ENCODE results near the gene TXN.
"Not testable (repeated sequence)": the region's sequence is repeated elsewhere in the genome, so short reads cannot be mapped to it uniquely, and the experiment has no call there.

The TXN gene

DNA sequence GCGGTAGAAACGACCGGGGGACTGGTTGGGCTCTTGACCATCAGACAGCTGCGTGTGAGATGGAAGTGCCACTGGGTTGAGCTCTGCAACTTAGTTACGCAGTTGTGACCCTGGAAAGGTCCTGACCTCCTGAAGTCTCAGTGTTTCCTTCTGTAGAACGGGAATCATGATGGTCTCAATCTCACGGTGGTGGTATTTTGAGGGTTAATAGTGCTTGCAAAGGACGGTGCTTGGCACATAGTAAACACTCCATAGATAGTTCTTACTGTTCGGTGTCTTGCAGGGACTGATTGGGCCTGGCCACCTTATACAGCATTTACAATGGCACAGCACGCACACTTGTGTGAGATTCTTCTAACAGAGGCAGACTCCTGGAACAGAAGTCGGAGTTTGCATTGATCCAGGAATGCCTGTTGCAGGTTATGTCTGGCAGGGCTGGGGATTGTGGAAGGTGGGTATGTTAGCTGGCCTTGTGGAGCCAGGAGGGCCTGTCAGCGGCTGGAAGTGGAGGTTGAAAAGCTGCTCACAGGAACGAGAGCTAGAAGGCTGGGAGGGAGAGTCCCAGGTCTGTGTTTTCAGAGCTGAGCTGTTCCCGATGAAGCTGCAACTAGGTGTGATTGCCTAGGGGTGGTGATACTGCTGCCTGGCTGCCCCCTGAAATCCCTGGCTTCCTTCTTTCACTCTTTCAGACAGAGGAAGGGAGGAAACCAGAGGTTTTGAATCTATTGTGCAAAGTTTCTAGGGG, 962 bp upstream of the TXN start:
- DNase-seq = peak; percentile 27

DNA sequence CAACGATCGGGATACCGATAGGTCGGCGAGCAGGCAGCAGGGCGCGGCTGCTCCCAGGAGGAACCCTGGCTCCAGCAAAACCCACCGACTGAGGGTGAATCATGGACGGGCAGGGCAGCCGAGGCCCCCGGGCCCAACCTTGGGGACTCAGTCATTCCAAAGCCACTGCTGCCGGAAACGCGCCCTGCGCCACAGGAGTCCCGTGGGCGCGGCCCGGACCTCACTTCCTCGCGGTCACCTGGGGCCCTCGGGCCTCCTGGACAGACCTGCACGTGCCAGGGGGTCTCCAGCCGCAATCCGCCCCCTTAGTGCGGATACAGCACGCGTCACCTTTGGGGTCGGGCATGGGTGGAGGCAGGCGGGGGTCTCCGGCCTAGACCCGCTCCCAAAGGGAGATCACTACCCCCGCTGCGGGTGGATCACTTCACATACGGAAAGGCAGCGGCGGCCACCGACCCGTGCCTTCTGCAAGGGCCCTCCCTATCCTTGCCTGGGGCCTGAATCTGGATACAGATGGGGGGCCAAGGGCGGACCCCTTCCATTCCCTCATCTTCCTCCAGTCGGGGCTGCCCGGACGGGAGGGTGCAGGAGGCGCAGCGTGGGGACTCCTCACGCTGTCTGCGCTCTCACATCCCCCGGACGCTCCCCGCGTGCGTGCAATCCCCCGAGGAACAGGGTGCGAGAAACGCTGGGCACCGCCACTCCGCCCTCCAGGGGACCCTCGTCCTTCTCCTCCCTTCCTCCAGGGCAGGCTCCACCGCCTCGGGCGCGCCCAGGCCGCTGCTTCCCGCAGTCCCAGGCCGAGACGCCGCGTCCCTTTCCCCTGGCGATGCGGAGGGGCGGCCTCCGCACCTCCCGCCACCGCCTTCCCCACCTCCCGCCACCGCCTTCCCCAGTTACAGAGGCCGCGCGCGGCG, 586 bp downstream of the TXN start:
- peak; percentile 66 for DNase-seq

DNA sequence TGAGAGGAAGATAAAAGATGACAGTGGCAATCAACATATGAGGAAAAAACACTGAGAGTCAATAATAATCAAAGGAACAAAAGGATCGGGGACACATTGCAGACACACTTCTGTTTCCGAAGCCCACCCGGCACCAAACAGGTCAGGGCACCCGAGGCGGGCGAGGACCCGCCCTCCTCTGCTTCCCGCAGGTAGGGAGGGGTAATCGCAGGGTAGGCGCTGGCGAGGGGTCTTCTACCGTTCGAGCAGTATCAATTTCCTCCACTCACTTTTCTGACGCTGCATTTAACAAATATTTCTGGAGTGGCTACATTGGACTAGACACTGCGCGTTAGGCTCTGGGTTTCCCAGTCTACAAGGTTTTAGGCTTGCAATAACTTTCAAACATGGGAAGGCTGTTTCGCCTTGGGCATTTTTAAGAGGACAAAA, 1.3 kb downstream of the TXN start:
- no peak for DNase-seq

DNA sequence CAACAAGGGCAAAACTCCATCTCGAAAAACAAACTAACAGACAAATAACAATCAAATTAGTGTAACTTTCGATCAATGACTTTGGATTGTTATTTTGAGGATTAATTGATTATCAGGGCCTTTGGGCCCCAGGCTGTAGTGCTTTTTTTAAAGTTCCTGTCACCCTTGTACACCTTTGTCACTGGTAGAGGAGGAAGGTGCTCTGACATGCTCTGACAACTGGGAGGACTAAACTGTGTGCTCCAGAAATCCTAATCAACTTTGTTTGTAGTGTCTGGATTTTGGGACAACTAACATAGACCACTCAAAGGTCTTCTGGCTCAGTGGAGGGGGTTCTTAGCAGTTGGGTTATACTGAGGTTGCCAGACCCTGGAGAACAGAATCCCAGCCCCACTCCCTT, 1.8 kb downstream of the TXN start:
- no peak for DNase-seq

DNA sequence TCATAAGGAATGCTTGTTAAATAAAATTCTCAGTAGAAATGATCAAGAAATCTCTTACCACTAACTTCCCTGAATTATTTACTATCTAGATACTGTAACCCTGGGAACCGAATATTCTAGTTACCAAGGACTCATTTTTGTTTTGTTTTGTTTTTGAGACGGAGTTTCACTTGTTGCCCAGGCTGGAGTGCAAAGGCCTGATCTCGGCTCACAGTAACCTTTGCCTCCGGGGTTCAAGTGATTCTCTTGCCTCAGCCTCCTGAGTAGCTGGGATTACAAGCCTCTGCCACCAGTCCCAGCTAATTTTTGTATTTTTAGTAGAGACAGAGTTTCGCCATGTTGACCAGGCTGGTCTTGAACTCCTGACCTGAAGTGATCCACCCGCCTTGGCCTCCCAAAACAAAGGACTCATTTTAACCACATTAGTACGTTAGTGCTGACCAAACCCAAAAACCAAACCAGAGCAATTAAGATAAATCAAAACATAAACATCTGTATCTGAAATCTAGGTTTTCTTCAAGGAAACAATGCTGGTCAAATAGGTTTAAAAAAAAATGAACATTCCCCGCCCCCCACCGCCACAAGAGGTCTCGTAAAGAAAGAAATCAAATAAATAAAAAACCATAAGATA, 3.7 kb downstream of the TXN start:
- no peak for DNase-seq

DNA sequence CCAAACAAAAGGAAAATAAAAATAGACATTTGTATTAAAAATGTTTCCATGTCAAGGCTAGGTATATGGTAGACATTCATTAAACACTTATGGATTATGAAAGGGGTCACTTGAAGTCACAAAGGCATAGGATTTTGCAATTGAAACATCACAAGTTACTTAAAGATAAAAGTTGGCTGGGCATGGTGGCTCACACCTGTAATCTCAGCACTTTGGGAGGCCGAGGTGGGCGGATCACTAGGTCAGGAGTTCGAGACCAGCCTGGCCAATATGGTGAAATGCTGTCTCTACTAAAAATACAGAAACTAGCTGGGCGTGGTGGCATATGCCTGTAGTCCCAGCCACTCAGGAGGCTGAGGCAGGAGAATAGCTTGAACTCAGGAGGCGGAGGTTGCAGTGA, 4.5 kb downstream of the TXN start:
- DNase-seq = not testable (repeated sequence)

DNA sequence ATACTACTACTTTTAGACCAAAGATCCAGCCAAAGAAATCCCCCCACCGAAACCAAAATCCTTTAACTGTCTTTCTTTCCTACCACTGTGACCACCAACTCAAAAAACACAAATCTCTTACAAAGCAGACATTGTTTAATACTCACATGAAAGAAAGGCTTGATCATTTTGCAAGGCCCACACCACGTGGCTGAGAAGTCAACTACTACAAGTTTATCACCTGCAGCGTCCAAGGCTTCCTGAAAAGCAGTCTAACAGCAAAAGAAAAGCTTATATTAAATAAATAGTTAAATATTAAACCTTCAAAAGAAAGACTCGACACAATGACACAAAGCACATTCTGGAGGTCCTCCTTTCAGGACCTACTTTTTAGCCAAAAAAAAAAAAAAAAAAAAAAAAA, 5.1 kb downstream of the TXN start:
- DNase-seq = no peak

DNA sequence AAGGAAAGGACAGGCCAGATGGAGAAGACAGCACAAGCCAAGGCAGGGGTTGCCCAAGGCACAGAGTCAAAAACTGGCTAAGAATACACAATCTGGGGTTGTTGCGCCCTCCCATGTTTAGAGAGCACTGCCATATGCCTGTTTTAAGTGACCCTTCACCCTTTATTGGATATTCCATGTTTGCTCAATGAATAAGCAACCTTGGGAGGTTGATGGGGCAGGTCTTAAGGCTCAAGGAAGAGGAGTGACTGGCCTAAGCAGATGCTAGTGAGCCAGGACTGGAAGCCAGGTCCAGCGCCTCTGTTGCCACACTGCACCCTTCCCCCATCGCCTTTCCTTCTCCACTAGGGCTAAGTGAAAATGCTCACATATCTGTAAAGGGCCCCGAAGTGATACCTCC, 6.7 kb downstream of the TXN start:
- no peak for DNase-seq

DNA sequence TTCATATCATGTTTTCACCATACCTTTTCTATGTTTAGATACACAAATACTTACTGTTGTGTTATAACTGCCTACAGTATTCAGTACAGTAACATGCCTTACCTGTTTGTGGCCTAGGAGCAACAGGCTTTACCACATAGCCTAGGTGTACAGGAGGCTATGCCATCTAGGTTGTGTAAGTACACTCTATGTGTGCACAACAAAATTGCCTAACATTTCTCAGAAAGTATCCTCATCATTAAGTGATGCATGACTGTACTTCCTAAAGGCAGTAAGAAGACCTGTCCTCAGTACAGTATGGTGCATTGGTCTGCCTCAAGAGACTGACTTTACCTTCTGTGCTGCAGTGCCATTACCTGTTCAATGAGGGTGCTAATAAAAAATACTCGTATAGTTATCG, 7.9 kb downstream of the TXN start:
- DNase-seq = no peak

DNA sequence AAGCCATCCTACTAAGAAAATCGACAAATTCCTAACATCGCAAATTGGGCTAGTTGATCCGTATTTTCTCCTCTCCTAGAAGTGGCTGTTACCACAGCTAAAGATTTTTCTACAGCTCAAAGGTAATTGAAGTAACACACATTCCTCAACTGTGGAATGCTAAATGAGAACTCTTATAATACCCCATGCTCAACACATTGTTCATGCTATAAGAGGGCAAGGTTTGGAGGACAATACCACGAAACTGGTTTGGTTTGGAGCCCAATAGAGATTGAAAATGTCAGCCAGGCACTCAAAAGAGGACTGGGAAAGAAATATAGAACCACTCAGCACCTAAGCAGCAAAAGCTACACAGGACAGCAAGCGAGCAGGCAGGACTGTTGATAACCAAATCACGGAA, 10.1 kb downstream of the TXN start:
- DNase-seq = no peak

DNA sequence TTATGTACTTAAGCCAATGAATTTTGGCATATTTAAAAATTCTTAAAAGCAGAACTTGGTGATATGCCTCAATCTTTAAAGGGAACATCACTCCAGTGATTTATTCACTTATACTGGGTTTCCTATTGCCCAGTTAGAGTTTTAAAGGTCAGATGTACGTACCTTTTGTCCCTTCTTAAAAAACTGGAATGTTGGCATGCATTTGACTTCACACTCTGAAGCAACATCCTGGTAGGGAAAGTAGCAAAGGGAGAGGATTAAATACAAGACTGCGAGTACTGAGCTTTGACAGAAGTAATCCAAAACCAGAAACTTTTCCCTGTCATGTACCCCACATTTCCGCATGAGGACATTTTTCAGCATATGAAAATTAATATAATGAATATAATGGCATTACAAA, 11.7 kb downstream of the TXN start:
- no peak for DNase-seq

DNA sequence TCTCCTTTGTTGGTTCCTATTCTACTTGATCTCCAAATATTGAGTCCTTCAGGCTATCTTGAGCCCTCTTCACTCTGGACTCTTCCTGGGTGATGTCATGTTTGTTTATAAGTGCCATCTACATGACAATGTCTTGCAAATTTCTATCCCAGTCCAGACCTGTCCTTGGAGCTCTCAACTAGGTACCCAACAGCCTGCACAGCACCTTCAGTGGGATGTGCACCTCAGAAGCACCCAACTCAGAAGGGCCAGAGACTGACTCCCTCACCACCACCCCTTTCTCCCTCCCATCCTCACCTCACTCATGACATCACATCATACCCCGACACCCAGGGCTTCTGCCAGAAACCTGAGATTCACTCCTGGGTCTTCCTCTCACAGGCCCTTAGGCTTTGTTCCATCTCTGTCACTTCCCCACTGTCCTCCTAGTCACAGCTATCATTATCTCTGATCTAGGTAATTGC, 14.4 kb downstream of the TXN start:
- DNase-seq = no peak

DNA sequence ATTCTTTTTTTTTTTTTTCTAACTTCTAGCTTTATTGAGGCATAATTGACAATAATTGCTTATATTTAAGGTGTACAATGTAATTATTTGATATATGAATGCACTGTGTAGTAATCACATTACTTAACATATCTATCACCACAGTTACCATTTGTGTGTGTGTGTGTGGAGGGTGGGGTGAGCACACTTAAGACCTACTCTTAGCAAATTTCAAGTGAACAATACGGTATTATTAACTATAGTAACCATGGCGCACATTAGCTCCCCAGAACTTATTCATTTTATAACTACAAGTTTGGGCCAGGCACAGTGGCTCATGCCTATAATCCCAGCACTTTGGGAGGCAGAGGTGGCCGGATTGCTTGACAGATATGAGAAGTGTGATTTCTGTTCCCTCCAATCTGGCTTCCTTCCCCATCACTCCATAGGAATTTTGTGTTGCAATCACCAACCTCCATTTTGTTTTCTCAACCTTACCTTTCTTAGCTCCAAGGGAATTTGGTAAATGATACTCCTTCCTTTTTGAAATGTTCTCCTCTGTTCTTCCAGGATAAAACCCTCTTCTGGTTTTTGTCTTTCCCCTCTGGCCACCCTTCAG, 14.9 kb downstream of the TXN start:
- no peak for DNase-seq

DNA sequence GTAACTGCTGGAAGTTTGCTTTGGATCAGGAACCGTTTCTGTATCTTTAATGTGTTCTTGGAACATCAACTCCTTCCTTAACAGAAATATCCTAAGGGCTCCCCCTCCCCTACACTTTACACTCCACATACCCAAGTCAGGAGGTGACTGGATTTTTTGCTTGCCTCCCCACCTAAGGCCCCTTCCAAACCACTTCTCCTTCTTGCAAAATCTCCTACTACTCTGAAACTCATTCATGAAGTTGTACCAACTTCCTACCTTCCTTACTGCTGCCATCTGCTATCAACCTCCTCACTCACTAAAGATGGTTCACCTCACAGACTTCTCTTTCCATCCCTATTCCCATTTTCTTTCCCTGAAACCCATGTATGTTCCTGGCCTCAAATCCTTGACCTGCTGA, 16.1 kb downstream of the TXN start:
- no peak for DNase-seq

DNA sequence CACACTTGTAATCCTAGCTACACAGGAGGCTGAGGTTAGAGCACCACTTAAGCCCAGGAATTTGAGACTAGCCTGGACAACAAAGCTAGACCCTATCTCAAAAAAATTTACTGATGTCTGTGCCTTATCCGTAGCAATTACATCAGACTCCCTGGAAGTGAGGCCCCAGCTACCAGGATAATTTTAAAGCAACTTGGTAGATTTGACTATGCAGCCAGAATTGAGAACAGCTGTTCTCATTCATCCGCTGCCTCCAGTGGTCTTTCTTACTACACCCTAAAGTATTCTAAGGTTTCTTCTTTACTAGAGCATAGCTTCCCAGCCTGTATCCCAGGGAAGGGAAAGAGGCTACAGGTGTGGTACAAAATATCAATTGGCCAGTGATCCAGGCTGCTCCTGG, 28.0 kb downstream of the TXN start:
- no peak for DNase-seq

DNA sequence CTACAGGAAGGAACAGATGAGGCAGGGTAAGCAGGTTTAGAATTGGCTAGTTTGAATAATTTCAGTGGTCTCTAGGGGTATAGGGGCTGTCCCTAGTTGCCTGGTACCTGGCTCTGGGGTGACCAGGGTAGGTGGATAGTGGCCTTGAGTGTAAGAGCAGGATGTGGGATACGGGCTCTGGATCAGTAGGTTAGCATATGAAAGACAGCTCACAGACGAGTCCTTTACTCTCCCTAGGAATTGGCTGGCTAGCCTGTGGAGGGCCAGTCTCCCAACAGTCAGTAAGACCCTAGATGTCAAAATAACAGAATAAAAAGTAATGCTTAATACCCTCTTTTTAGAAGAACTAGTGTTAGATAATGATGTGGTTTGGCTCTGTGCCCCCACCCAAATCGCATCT, 31.7 kb downstream of the TXN start:
- no peak for DNase-seq

DNA sequence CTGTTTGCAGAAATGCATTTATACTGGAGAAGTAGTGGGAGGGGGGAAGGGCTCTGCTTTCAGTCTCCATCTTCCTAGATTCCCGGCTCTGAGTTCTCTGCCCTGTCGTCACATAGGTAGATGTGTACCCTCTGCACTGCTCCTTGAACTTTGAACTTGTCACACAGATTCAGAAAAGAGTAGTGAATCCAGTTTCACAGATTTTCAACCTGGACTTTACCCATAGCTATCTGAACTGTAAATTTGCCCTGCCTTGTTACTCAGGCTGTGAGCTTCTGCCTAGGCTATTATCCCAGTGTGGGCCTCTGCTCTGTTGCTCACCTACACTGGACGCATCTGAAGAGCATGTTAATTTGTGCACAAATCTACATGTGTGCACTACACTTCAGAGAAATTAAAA, 35.5 kb downstream of the TXN start:
- DNase-seq = no peak

DNA sequence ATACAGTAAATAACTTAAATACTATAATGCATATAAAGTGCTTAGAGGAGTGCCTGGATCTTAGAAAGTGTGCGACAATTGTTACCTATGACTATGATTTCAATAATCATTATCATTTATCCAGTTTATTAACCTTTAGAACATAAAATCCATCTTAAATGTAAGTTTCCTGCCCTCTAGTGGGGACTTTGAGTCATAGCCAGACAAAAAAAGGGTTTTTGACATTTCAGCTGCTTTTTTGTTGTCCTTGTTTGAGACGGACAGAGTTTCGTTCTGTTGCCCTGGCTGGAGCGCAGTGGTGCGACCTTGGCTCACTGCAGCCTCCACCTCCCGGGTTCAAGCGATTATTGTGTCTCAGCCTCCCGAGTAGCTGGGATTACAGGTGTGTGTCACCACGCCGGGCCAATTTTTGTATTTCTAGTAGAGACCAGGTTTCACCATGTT, 38.6 kb downstream of the TXN start:
- DNase-seq = no peak

DNA sequence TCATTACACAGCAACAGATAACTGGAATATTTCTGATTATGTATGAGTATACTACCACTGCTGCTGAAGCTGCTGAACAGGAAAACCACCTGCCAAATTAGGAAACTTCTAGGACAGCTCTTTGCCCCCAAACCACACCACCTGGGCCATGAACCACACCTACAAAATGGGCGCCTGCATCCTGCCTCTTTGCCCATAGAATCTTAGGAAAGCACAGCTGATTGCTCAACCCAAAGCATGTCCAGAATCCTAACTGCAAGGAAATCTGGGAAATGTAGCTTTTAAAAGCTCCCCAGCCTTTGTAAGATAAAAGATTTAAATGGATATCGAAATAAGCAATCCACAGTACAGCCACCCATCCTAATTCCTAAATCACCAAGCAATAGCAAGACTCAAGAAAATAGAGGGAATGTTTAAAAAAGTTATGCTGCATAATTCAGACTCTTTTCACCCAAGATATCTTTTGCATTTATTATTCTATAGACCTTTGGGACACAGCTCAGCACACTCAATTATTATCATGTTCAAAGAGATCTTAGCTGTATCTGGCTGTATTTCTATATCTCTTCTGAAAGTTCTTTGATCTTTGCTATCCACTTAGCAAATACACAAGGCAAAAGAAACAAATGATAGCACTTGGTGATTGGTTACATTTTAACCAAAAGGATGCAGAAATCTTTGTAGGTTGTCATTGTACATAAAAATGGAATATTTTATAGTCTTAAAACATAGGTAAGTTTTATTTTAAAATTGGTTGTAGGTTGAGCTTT, 41.5 kb downstream of the TXN start:
- DNase-seq = no peak

DNA sequence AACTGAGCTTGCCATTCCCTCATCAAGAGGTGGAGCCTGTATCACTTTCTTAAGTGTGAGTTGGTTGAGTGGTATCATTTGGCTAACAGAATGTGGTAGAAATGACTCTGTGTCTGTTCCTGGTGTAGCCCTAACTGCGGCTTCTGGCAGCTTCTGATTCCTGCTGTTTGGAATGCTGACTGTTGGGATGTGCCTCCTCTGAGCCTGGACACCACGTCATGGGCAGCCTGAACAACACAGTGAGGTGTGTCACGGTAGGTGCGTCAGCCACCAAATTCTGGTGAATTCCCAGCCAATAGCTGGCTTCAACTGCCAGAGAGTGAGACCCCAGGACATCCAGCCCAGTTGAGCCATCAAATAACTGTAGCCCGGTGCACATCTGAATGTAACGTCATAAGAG, 42.2 kb downstream of the TXN start:
- DNase-seq = no peak

DNA sequence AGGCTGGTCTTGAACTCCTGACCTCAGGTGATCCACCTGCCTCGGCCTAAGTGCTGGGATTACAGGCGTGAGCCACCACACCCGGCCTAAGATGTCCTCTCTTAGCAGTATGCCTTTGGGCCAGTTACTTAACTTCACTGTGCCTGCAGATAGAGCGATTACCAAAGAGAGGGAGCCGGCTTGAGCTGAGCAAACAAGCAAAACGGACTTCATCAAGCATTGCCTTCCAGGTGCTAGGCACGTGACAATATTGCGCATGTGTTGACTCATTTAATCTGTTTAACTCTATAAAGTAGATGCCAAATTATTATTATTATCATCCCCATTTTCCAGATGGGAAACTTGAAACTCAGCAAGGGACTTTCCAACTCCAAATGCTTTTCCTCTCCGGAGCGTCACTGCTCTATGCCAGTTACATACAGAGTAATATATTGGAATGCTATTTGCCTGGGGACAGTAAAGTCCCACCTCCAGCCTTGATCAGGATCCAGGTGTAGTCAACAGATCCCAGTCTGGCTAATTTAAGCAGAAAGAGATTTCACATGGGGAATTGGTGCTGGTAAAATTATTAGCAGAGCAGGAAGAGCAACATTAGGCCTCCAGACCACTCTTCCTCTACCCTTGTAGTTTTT, 42.8 kb downstream of the TXN start:
- no peak for DNase-seq

DNA sequence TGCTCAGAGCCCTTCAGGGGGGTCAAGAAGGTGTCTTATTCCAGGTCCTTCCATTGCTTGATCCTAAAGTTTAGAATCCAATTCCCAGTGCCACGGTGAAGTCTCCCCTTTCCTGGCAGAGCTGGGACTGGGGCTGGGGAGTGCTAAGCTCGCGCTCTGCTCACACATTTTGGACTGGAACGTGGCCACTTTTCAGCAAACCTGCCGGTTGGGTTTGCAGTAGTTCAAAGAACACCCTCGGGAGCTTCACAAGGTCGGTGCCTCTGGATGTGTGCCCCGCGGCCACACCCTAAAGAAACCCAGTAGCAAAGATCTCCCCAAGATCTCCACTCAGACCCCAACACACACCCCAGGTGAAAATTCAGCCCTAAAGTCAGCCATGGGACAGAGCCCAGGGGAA, 48.3 kb downstream of the TXN start, which contains the start of gene C9orf152:
Gene C9orf152, minus strand, starts transcription at position 129 of the 400 bp plus-strand sequence. CDS start 580 bp downstream, outside the sequence.
- no peak for DNase-seq

Data from stimulated activated CD4-positive, alpha-beta T cell treated with anti-CD3 and anti-CD28 coated beads, Interleukin-1b, Interleukin-23, amount 100 ng/mL, for 48 hours (primary cell).